COR-L47 (cell line): Measurements from ENCODE around the gene SLC2A6.

Source experiments
- DNase-seq: peaks from one replicate; lab custom pipeline; 2025; lab: John Stamatoyannopoulos, UW

Gene SLC2A6

DNA sequence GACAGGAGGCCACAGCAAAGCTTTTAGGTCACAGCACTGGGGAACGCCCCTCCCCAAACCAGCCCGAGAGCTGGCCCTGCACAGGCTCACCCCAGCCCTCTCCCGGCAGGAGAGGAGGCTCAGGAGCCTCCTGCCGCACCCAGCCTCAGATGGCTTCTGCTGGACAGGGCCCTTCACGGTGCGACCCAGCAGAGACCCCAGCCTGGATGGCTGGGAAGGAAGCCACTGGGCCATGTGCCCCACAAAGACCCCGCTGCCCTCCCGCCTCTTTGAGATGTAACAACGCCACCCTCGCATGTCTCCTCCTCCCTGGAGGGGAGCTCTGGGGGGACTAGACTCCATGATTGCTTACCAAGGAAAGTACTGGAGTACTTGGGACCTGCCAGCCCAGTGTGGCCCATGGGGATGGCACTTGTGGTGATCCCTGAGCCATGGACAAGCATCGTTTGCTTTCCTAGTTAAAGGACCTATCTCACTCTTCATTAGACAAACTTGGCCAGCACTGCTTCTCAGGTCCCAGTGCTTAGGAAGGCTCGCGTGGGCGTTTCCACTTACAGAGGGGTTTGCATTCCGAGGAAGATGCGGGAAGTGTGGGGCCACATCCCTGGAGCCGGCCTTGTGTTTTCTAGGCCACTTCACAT is 36.8 kb upstream of the SLC2A6 start:
- no peak for DNase-seq

DNA sequence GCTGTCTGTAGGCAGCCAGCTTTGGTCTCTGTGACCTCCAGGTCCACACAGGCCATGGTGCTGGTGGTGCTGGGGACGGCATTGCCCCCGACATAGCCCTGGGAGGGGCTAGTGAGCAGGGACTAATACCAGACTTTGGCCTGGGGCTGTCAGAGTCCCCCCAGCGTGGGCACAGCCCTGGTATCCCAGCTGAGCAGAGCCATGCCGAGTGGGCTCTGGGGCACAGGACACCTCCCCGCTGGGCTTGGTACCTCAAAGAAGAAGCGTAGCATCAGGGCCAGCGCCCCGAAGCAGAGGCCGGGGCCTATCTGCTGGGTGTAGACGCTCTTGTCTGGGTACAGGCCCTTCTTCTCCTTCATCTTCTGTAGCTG is 36.3 kb upstream of the SLC2A6 start:
- DNase-seq, result no peak

DNA sequence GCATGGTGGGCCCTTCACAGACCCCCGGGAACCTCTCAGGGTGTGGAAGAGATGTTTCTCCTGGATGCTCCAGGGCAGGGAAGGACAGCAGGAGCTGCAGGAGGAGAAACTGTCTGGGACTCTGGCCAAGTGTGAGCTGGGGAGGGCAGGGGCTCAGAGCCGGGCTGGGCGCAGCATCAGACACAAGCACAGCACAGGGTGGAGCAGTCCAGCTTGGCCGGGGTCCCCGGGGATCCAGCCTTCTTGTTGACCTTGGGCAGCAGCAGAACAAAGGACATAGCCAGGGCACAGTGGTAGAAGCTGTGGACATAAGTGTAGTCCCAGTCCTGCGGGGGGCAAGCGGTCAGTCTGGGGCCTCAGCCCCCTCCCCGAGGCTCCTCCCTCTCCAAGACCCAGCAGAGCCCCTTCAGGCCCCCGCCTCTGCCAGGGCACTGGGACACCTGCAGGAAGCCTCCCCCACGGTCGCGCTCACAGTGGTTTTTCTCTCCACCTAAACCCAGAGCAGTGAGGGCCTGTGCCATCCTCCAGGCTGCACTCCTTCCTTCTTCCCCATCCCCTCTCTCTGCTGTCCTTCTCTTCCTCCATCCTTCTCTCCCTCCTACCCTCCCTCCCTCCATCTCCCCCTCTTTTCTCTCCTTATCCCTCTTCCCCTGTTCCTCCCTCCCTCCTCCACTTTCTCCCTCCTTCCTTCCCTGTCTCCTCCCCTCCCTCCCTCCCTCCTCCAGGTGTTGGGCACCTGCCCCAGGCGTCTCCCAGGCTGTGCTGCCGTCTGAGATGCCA is 35.8 kb upstream of the SLC2A6 start:
- DNase-seq, result peak; percentile 90

DNA sequence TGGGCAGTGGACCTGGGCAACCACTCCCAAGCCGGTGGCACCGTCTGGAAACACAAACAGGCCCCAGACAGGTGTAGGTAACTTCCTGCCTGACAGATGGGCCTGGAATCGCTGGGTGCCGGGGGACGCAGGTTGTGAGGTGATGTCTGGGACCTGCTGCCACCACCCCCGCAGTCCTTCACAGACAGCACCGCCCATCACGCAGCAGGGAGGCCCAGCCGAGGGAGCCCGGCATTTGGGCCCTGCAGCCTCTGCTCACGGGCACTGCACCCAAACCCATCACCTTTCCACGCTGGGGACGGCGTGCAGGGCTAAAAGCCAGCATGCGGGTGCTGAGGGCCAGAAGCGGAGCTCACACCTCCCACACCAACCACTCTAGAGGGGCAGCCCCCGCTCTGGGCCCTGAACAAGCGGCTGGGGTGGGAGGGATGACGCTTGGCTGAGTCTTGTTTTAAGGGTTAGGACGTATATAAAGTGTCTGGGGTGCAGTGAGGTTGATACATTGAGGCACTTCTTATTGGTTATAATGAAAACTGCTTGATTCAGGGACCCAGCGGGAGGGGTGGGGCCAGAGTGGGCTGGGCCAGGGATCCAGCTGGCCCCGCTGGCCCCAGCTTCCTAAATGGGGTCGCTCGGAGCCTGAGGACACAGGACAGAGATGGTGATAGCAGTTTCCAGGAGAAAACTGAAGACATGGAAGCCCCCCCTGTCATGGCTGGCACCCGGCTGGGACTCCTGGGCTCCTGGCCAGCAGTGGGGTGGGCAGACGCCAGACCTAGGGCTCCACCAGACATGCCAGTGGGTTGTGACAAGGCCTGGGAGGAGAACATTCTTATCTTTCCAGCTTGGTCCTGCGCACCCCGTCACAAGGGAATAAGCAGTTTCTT is 34.6 kb upstream of the SLC2A6 start:
- DNase-seq, result peak; percentile 82

DNA sequence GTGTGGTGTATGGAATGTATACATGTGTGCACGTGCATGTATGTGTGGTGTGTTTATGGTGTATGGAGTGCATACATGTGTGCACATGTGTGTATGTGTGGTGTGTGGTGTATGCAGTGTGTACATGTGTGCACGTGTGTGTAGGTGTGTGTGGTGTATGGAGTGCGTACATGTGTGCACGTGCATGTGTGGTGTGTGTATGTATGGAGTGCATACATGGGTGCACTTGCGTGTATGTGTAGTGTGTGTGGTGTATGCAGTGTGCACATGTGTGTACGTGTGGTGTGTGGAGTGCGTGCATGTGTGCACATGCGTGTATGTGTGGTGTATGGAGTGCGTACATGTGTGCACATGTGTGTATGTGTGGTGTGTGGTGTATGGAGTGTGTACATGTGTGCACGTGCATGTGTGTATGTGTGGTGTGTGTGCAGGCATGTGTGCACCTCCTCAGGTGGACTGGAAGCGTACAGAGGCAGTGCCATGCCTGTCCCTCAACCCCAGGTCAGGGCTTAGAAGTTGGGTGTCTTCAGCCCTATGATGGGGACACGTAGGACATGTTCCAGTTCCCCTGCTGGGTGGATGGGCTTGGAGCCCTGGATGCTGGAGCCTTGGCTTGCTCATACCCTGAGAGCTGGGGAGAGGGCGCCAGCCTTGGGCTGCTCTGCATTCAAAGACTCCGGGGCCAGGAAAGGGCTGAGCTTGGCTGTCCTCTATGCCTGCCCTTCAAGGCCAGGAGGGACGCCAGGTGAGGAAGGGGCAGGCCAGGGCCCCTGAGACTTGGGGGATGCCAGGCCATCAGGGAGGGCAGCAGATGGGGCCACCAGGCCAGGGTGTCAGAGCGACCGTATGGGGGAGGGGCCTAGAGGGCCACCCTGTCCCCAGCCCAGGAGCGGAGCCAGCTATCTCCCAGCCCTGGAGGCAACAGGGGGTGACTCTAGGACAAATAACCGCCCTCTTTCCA is 33.6 kb upstream of the SLC2A6 start:
- no peak for DNase-seq

DNA sequence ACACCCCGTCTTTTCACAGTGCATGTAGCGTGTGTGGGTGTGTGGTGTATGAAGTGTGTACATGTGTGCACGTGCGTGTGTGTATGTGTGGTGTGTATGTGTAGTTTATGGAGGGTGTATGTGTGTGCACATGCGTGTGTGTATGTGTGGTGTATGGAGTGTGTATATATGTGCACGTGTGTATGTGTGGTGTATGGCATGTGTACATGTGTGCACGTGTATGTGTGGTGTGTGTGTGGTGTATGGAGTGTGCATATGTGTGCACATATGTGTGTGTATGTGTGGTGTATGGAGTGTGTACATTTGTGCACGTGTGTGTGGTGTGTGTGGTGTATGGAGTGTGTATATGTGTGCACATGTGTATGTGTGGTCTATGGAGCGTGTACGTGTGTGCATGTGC is 32.7 kb upstream of the SLC2A6 start:
- no peak for DNase-seq

DNA sequence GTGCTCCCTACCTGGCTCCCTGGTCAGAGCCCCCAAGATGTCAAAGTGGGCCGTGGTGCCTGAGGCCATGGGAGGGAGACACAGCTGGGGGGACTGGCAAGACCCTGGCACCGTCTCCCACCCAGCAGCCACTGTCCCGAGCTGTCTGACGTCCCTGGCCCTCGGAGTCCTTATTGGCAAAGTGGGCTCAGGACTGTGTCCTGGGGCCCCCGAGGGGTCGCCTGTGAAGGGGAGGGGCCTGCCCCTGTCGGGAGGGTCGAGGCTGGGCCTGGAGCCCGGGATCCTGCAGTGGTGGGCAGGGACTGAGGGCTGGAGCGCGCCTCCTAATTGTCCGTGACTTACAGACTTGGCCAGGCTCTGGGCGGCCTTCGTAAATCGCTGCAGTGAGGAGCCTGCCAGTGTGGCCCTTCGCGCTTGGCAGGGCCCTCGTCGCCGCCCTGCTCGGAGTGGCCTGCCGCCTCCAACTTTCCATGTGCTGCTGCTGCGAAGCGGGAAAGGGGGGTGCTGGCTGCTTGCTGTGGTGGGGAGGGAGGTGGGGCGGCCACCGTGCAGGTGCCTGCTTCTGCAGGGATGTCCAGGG is 32.1 kb upstream of the SLC2A6 start:
- no peak for DNase-seq

DNA sequence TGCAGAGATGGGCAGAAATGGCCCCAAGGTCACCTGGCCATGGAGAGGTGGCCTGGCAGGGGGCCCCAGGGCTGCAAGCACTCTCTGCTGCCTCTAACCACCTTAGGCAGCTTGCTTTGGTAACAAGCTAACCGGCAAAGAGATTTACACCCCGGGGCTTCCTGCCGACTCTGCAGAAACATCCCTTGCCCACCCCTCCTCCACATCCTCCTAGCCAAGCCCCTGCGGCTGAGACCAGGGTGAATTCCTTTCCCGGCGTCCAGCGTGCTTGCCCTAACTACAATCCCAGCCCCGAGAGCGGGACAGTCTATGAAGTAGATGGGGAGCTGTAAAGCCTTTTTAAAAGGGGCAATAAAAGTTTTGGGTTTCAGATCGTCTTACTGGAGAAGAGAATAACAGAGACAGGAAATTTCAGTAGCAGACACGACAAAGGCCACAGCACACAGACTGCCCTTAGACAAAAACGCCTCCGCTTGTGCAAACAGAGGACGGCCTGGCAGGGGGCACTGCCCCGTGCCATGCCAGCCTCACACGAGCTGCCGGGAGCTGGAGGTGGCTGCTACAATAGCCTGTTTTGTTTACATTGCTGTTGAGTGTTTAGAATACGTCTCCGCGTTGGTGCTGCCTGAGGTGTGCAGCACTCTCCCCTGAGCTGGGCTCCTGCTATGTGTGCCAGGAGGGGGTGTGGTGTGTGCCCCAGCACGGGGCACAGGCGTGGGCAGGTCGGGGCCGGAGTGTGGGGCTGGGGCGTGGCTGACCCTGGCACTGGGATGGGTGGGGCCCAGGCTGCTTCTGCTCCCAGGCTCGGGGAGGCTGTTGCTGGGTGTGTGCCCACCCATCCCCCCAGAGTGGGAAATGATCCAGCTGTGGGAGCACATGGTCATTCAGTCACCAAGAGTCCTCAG is 30.5 kb upstream of the SLC2A6 start:
- peak; percentile 93 for DNase-seq

DNA sequence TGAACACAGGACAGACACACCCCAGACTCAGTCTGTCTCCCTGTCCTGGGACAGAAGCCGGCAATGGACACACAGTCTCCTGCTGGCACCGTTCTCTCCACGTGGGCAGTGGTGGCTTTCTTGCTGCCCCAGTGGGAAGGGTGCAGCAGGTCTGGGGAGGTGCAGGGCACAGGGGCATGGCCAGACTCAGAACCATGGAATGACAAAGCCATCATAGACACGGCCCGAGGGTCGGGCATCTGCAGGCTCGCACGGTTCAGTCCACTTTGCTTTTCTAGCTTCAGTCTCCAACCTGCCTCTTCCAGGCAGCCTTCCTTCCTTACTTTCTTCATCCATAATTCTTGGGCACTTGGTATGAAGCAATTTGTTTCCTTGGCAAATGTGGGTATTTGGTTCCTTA is 29.1 kb upstream of the SLC2A6 start:
- no peak for DNase-seq

DNA sequence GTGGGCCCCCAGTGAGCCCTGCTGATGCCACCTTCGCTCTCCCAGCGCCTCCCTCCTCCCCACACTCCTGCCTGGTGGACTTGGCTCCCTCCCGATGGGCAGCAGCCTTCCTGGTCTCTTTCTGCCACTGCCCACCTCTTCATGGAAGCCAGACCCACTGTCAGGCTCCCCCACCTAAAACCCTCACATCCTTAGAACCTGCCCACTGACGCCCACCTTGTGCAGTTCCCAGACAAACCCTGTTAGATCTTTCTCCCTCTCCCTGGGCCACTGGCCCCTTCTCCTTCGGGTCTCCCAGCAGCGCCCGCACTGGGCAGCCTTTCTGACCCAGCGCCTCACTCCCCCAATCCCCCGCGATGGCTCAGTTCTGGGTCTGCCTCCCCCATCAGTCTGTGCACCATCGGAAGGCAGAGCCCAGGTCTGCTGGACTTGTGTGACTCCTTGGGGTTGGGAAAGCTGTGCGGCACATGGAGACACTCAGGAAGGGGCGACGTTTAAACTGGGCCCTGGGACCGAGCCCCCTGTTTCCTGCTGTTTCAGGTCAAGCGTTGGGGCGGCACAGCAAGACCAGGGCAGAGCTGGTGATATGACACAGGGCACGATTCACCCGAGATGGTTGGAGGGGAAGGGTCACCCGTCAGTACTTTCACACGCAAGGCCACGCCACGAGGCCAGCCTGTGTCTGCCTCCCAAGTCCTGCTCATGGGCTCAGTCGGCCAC is 28.5 kb upstream of the SLC2A6 start:
- no peak for DNase-seq

DNA sequence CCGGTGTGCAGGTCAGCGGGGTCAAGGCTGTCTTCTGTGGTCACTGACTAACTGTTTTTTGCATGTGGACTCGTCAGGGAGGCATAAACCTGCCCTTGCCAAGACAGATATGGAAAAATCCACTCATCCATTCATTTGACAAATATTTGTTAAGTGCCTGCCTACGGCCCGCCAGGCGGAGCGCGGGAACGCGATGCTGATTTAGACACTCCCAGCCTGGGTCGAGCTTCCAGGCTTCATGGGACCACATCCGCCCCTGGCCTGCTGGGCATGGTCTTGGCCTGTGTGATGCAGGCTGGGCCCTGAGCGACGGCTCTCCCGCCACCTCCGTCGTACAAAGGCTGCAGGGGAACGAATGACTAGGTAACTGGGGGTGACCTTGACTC is 27.7 kb upstream of the SLC2A6 start:
- DNase-seq, result no peak

DNA sequence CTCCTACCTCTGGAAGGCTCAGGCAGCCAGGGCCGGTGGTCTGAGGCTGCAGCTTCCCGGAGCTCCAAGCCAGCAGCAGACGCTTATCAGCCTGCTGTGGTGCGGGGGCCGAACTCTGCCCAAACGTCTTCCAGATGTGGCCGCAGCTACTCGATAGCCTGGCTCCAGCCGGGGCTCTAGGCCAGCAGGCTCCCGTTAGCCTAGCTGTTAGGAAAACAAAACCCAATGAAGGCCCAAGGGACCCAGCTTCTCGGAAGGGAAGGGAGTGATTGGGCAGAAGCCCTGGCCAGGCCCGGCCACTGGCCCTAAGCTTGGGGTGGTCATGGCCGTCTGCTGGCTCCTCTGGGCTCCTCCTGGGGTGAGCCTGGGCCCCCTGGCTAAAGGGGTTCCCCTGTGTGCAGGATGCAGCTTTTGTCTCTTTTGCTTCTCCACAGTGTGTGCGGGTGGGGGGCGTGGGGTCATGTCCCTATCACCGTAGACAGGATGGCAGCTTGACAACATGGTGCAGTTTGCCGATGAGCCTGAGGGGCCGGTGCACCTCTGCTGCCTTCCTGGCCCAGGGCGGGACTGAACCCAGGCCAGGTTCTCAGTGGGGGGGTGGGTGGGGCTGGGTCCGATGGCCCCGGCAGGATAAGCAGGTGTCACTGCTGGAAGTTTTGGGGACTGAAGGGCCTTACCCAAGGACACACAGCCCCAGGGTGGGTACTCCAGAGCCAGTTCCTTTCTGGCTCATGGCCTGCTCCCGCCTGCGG is 27.2 kb upstream of the SLC2A6 start:
- no peak for DNase-seq

DNA sequence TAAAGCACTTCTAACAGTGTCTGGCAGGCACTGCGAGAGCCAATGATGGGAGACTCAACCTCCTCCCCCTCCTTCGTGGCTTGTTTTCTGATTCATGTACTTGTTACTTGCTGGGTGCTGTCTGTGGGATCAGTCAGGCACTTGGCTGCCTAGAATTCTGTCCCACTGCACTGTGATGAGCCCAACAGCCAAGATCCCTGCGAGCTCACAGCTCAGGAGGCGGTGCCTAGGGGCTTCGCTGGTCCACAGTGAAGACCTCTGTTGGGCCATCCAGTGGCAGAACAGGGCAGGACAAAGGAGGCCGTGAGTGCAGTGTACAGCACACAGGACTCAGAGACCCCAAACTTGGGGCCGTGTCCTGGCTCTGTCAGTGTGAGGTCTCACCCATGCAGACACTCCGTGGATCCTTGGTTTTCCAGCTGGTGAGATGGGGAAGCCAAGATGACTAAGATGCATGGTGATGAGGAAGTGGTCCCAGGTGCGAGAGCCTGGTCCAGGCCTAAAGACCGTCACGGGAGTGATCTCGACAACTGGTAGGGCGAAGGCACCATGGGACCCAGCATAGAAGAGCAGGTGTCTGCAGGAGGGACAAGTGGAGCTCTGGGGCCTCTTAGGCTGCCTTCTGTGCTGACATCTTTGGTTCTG is 26.4 kb upstream of the SLC2A6 start:
- DNase-seq, result no peak

DNA sequence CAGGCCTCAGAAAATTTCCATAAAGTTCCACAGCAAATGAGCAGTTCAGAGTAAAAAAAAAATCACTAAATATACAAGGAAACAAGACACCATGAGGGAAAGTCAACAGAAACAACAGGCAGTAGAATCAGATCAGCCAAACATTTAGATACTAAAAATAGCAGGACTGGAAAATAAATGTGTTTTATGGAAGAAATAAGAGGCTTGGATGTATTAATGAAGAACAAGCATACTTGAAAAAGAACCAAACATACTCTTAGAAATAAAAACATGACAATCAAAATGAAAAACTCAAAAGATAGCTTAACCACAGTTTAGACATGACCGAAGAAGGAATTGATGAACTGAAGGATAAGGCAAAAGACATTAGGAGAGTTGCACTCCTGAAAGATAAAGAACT is 23.2 kb upstream of the SLC2A6 start:
- no peak for DNase-seq

DNA sequence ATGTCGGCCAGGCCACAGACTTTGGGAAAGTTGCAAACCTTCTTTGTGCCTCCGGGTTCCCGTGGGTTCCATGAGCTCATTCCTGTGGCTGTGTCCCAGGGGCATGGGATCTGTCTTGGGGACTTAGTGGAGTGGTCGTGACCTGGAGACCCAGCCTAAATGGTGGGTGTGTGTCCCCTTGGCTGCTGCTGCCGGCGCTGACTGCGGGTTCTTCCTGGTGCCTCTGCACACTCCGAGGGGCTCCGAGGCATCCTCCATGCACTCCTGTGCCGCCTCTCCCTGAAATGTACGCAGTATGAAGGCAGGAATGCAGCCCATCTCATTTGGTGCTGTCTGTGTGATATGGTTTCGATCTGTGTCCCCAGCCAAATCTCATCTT is 21.0 kb upstream of the SLC2A6 start:
- no peak for DNase-seq

DNA sequence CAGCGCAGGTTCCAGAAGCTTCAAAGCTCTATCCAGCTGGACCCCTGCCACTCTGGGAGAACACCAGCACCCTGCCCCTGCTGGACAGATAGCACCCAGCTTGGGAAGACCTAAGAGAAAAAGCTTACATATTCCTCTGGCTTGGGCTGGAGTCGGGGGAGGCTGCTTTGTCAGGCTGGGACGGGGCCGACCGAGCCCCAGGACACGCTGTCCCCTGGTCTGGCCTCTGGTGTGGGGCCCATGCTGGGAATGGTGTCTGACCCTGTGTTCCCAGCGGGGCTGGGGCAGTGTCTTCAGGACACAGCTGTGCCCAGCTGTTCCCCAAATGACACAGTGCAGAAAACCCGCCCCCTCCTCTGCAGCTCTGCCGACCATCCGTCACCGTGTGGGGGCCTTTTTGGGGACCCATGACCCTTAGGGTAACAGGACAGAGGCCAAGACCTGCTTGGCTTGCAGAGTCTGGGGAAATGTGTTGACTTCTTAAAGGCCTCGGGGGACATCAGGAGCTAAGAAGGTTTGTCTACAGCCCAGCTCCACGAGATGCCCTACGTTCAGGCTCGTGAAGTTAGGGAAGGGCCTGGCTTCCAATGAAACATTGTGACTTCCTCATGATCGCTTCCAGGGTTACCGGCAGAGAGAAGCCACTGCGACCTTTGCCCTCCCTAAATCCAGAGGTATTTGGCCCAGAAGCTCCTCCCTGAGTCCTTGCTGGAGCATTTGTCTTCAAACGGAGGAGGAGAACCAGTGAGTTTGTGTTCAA is 20.4 kb upstream of the SLC2A6 start:
- DNase-seq, result no peak
